GM18870 (cell line): ENCODE data around the gene SLC1A7.

Experiments
- ATAC-seq: cut with Tn5 transposase; IDR thresholded peaks from one replicate; pipeline ENCODE4 v1.9.1; 2021; ENCODE audit warnings: moderate library complexity; ENCODE audit not compliant: unreplicated experiment

The SLC1A7 gene

DNA sequence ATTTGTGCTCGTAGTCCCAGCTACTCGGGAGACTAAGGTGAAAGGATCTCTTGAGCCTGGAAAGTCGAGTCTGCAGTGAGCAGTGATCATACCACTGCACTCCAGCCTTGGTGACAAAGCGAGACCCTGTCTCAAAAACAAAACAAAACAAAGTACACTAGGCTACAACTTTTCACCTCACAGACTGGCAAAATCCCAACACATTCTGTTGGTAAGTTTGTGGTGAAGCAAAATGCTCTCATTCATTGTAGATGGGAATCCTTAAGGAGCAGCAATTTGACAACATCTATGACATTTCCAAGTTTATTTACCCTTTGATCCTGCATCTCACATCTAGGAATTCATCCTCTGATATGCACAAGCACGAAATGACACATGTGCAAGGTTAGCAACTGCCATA is 20.2 kb upstream of the SLC1A7 start:
- no peak for ATAC-seq

DNA sequence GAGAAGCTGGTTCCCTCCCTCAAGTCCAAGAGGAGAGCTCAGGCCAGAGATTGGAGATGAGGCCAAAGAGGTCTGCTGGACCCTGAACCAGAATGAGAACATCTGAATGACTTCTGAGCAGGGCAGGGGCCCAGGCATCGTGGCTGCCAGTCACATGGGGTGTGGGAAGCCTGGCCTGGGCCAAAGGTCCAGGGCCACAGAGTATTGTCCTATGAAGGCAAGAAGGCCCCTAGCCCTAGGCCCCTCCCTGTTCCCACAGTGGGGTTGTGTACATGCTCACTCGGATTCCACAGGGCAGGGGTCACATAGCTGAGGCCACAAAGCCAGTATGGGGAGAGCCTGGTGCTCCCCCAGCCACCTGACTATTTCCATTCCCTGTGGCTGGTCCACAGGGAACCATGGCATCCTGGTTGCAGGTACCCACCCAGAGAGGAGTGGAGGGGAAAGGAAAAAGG is 18.5 kb upstream of the SLC1A7 start:
- no peak for ATAC-seq

DNA sequence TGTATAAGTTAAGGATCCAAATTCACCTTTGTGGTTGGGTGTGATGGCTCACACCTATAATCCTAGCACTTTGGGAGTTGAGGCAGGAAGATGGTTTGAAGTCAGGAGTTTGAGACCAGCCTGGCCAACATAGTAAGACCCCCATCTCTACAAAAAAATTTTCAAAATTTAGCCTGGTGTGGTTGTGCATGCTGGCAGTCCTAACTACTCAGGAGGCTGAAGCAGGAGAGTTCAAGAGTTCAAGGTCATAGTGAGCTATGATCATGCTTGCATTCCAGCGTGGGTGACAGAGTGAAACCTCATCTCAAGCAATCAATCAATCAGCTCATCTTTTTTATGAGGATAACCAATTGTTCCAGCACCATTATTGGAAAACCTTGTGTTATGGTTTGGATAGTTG is 16.5 kb upstream of the SLC1A7 start:
- ATAC-seq = no peak

DNA sequence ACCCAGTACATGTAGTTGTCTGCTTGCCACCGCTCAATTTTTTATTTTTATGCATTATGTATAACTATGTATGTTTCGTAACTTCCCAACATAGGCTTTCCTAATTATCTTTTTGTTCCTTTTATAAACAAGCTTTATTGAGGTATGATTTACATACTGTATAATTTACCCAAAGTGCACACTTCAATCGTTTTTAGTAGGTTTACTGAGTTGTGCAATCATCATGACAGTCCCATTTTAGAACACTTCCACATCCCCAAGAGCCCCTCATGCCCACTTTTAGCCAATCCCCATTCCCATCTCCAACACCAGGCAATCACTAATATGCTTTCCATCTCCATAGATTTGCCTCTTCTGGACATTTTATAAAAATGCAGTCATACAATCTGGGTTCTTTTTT is 14.3 kb upstream of the SLC1A7 start:
- ATAC-seq = no peak

DNA sequence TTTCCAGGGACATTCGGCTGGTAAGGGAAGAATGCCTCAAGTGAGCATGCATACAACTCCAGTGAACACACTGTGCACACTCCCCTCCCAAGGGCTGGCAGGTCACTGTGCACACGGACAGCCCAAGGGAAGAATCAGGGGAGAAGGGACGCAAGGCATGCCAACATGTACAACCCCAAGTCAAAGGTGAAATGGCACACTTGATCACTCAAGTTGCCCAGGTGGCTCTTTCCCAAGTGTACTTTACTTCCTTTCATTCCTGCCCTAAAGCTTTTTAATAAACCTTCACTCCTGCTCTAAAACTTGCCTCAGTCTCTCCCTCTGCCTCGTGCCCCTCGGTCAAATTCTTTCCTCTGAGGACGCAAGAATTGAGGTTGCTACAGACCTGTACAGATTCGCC is 13.5 kb upstream of the SLC1A7 start:
- ATAC-seq = no peak

DNA sequence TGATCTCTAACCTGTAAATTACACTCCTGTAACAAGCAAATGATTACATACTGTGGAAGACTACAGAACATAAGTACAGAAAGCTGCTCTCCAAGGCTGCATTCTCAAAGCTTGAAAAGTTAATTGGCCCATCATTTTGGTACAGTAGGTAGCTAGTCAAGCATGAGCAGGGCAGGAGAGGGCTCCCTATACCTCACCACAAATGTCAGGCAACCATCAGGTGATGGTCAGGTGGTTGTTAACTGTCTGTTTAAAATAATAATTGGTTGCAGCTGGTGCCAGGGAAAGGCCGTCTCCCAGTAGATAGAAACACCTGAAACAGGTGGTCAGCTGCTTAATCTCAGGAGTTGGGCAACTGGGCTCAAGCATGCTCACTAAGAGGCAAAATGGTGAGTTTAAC is 13.1 kb upstream of the SLC1A7 start:
- ATAC-seq = no peak

DNA sequence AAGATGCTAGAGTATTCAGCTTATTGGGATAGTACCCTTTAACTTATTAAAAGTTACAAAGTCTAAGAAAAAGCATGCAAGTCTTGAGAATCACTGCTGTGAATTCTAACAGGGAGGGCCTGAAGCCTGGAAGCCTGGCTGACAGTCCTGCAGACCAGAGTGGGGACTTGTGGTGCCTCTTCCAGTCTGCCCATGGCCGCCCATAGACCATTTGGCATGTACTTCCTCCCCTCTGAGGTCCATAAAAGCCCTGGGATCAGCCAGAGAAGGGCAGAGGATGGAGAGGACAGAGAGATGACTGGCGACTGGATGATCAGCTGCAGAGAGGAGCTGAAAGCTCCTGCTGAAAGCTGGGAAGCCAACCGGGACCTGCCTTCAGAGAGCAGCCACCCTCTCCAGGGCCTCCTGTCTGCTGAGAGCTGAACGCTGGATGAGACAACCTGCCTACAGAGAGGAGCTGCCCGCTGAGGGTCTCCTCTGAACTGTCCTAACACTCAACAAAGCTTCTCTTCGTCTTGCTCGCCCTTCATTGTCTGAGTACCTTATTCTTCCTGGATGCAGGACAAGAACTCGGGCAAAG is 12.5 kb upstream of the SLC1A7 start:
- no peak for ATAC-seq

DNA sequence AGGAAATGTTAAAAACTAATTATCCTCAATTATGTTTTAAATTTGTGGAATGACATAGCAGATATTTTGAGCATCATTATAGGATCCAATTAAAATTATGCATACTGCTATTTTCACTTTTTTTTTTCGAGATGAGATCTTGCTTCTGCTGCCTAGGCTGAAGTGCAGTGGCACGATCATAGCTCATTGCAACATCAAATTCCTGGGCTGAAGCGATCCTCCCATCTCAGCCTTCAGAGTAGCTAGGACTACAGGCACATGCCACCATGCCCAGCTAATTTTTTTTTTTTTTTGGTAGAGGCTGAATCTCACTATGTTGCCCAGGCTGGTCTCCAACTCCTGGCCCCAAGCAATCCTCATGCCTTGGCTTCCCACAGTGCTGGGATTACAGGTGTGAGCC is 11.3 kb upstream of the SLC1A7 start:
- no peak for ATAC-seq

DNA sequence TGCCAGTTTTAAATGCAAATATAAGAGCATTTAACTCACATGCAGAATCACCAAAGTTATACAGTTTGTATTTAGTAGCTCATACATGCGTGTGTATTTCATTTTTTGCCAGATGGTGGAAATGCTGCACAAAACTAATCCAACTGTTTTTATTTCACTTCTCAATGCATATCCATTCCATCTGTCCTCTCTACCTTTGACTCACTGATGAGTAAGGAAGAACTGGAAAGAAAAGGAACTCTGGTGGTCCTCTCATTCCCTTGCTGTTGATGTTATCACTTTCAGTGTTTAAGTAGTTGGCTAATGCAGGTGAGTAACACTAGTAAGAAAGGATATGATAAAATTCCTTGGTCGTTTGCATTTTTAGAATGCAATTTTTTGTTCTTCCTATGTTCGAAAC is 5.7 kb upstream of the SLC1A7 start:
- ATAC-seq = no peak

DNA sequence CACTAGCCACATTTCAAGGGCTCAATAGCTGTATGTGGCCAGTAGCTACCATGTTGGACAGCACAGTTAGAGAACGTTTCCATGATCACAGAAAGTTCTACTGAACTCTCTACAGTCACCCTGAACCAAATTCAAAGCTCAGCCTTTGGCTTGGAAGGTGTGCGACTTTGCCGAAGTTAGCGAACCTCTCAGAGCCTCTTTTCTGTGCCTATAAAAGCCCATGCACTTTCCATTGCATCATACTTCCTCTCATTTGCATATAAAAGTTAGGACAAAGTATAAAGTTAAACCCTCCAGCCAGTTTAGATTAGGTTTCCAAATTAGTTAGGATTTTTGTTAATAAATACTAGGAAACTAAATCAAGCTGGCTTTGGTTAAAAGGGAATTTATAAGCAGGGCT is 4.7 kb upstream of the SLC1A7 start:
- no peak for ATAC-seq

DNA sequence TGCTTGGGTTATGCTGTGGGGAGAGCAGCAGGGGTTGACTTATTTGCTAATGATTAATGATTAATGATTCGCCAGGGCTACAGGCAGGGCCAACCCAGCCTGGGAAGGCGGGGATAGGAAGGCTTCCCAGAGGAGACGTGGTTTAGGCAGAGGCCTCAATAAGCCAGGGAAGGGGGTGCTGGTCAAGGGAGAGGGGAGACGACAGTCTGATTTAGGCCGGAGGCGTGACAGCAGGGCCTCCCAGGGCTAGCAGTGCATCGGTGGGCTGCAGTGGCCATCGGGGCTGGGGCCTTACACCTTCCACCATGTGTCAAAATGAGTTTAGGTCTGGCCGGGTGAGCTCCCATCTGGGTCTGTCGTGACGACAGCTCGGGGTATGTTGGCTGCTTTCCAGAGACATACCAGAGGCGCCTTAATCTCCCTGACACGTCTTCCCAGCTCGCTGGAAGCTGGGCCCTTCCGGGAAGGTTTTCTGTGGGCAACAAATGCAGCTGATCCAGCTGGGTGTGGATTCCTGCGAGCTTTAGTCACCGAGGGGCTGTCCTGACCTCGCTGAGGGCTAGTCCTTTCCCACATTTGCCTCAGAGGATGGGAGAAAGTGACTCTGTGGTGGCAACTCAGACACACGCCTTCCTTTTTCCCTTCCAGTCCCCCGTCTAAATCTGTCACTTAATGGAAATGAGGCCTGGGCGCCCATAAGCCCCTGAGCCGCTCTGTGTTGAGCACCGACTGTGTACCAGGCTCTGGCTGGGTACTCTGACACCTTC is 3.7 kb upstream of the SLC1A7 start:
- ATAC-seq = no peak

DNA sequence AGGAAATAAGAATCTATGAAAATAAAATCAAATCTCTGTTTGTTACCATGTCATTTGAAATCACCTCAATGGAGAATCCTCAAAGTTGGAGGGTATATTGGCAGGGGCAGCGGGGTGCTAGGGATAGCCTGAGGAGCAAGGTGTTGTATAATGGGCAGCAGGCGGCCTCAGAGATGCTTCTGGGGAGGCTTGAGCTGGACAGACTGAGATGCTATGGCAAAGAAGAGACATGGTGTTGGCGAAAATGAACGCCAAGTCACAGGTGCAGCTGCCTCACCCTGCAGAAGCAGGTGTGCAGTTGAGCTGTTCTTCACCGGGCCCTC is 3.1 kb upstream of the SLC1A7 start:
- ATAC-seq = no peak

DNA sequence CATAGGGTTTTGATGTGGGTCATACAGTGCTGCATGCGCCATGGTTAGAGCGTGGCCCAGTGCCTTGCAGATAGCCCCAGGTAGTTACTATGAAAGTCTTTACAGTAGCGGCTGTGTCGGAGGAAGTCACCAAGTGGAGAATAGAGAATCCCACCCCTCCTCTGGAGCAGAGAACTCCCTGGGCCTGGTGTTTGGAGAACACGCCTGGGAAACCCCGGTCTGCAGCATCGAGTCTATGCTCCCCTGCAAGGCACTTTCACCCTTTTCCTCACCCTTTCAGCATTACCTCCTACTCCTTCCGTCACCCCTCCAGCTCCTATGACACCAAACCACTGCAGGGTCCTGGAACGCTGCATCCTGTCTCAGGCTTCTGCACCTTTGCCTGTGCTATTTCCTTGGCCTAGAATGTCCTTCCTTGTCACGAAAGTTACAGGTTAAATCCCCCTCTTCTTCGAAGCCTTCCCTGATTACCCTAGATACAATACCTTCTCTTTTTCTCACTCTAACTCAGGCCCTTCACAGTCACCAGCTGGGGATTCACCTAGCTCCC is 2.7 kb upstream of the SLC1A7 start:
- no peak for ATAC-seq

DNA sequence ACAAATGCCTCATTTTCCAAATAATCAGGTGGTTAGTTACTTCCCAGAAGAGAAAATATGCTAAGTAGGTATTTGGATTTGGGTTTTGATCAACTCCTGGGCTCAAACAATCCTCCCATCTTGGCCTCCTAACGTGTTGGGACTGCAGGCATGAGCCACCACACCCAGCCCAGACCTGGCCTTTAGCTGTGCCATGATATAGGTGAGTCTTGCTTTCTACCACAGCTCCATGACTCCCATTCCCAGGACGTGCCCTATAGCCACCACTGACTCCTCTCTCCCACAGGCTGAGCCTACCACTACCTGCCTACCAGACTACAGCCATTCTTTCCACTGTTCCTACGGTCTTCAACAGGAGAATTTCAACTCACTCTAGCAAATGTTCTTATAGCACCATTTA is 1.8 kb upstream of the SLC1A7 start:
- ATAC-seq = no peak

DNA sequence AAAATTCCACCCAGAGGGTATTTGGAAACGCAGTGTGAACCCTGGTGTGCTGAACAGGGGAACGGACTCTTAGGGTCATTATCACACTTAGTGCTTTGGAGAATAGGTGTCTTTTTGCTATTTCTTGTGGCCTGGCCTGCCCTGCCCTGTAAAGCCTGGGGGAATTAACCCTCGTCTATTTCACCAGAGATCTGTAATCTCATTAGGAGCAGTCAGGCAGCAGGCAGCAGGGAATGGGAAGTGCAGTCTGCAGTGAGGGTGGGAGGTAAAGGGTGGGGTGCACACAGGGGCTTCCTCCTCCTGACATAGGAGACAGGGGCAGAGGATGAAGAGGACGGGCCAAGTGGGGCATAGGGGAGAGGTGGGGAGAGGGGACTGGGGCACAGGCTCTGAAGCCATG is 1.1 kb upstream of the SLC1A7 start:
- no peak for ATAC-seq

DNA sequence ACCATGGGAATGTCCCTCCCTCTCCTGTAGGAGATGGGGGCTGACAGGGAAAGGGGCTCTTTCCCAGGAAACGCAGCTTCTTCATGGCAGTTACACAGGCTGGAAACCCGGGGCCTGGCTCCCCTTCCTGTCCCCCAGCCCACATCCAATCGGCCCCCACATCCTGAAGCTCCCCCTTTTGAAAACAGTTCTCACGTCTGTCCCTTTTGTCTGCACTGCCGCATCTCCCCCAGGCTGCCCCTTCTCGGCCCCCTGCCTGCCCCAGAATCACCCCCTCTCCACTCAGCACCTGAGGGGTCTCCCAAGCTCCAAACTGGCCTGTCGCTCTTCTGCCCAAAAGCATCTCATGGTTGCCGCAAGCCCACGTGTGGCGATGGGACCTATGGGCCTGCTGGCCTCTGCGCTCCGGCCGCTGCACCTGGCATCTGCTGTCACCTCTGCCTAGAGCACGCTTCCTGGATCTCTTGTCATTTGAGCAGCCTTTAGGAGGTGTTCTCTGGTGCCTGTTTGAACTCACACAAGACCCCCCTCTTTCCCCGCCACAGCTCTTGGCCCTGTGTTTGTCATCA is 867 bp downstream of the SLC1A7 start:
- ATAC-seq = no peak

DNA sequence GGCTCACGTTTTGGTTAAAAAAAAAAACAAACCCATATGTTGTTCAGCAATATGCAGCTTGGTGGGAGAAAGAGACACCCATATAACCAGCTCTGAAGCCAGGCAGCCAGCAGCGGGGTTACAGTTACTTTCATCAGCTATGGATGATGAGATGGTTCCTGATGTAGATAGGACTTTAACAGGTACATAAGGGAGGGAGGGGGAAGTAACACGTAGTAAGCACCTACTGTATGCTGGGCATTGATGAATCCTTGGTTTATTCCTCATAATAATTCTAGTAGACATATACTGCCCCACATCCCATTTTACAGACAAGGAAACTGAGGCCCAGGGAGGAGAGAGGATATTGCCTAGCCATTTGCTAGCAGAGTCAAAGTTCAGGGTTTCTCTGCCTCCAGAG is 2.0 kb downstream of the SLC1A7 start:
- no peak for ATAC-seq

DNA sequence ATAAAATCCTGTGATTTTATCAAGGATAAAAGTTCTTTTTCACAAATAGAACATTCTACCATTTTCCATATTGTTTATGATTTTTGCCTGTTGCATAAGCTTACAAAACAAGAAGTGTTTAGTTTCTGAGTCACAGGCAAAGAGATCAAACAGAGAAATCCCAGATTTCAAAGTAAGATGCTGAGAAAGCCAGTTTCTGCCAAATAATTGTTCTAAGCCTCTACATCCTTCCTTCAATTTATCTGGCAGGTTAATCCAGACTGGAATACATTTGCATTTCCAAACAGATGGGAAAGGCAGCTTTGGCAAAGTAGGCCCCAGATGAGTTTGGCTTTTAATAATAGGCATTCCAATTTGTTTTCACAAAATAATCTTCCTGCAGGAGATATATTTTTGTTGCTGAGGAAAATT is 2.5 kb downstream of the SLC1A7 start:
- ATAC-seq = no peak

DNA sequence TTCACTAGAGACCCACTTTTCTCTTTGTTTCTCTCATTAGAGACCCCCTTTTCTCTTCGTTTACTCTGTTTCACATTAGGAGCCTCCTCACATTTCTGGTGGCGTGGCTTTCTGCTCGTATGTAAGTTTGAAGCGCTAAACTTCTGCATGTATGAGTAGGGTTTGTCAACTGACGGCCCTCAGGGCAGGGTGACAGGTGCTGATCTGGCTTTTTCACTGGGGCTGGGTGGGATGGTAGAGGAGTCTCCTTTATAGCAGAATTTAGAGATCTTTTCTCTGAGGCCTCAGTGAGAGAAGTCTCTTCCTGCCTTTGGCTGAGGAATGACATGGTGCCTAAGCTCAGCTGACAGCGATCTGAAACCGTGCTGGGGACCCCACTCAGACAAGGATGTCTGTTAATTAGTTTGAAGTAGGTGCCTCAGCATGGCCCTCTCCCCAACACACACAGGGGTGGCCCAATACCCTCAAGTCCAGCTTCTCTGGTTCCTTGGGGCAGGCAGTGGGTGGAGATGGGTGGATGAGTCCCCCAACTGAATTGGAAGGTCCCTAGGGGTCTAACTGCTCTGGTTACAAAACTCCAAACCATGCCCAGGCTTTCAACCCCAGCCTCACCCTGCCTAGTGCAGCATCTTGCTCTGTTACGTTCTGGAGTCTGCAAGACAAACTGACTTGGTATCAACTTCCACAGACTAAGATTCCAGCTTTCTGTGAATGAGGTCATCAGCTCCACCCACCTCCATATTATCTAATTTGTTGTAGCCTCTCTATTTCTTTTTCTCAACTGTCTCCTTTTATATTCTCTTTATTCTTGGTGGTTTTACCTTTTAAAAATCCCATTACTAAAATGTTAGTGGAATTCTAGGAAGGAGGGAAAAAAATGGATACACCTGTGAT is 3.2 kb downstream of the SLC1A7 start:
- ATAC-seq = no peak

DNA sequence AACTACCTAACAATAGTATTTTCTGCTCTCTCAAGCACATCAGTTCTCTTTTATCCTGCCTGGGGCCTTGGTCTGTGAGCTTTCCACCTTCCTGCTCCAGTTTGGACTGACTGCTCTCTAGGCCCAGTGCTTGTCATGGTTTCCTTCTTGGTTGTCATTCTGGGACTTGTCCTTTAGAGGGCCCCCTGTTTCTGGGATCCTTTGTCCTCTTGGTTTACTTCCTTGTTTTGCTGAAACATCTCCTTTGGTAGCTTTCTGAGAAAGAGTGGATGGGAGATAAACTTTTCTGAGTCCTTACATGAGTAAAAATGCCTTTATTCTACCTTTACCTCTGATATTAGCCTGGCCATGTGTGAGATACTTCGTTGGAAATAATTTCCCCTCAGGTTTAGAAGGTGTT is 4.7 kb downstream of the SLC1A7 start:
- ATAC-seq = no peak

DNA sequence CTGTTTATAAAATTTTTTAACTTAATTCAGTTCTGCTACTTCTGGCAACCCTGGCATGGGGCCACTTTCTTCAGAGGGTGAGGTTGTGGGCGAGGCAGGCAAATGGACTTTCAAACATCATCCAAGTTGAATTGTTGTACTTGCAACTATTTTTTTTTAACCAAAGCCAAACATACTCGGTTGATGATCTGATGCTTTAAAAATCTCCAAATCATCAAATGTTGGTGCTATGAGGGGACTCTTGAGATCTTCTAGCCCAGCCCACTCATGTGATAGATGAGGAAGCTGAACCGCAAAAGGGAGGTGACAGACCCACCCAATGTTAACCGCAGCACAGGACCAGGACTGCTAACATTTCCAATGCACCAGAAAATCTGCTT is 6.7 kb downstream of the SLC1A7 start:
- ATAC-seq = no peak
